Suprapubic skin (tissue), 4 donors: ENCODE measurements around the gene BCL11B.

Experiments used
- EP300 ChIP-seq: sonication (generic); formaldehyde crosslinking; IDR thresholded peaks from one replicate; pipeline ENCODE4 v1.6.1; 2017; ENCODE audit warnings: antibody characterized with exemption
- POLR2A ChIP-seq, 2 donors: fragments of 450-650 bp; IDR thresholded peaks; one replicate each; pipeline ENCODE4 v1.6.1; 2017; ENCODE audit warnings: antibody characterized with exemption in 2 of 2, mild to moderate bottlenecking in 2 of 2, moderate library complexity in 2 of 2
- POLR2AphosphoS5 ChIP-seq, 3 donors: sonication (generic); formaldehyde crosslinking; IDR thresholded peaks; one replicate each; pipeline ENCODE4 v1.6.1; 2017; ENCODE audit warnings: antibody characterized with exemption in 3 of 3
- TF ChIP-seq, protein P1 (sequence below), 2 donors: fragments of 200-600 bp in 1 of 2; fragments of 450-650 bp in 1 of 2; sonication (generic) in 1 of 2; IDR thresholded peaks; one replicate each; pipeline ENCODE4 v1.5.1; 2016 to 2019; ENCODE audit warnings: antibody characterized with exemption in 2 of 2, mild to moderate bottlenecking in 1 of 2, moderate library complexity in 1 of 2

- TF ChIP-seq, protein P1, sequence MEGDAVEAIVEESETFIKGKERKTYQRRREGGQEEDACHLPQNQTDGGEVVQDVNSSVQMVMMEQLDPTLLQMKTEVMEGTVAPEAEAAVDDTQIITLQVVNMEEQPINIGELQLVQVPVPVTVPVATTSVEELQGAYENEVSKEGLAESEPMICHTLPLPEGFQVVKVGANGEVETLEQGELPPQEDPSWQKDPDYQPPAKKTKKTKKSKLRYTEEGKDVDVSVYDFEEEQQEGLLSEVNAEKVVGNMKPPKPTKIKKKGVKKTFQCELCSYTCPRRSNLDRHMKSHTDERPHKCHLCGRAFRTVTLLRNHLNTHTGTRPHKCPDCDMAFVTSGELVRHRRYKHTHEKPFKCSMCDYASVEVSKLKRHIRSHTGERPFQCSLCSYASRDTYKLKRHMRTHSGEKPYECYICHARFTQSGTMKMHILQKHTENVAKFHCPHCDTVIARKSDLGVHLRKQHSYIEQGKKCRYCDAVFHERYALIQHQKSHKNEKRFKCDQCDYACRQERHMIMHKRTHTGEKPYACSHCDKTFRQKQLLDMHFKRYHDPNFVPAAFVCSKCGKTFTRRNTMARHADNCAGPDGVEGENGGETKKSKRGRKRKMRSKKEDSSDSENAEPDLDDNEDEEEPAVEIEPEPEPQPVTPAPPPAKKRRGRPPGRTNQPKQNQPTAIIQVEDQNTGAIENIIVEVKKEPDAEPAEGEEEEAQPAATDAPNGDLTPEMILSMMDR (IDR thresholded peaks at IDR 0.05), result no peak
- TF ChIP-seq EP300, result no peak
- TF ChIP-seq POLR2AphosphoS5 (IDR thresholded peaks at IDR 0.05), result no peak
- no peak for TF ChIP-seq POLR2A (IDR thresholded peaks at IDR 0.05)
Observed at GRCh38 chr14:99175331-99176155, 96.5 kb downstream of the BCL11B start.
